GM18868 (cell line): ENCODE measurements around the gene PCDH11Y.
"Not testable (repeated sequence)": the region's sequence is repeated elsewhere in the genome, so short reads cannot be mapped to it uniquely, and the experiment has no call there.

ENCODE experiments used
- ATAC-seq: cut with Tn5 transposase; IDR thresholded peaks from one replicate; pipeline ENCODE4 v1.9.1; 2021; ENCODE audit warnings: mild to moderate bottlenecking, moderate library complexity; ENCODE audit not compliant: unreplicated experiment

Gene PCDH11Y

GRCh38 chrY:5000057-5000456 lies at the start of gene PCDH11Y:
Gene PCDH11Y (plus strand): TSS chrY:5000296. CDS start chrY:5057100, 56,804 bp downstream.
- not testable (repeated sequence) for ATAC-seq

GRCh38 chrY:4967894-4968293 lies 32.2 kb upstream of the PCDH11Y start:
- not testable (repeated sequence) for ATAC-seq

- ATAC-seq: peak; percentile 100
These were observed 8.2 kb upstream of the PCDH11Y start for GRCh38 chrY:4991743-4992400.

GRCh38 chrY:4994892-4995291 lies 5.2 kb upstream of the PCDH11Y start:
- peak; percentile 37 for ATAC-seq

GRCh38 chrY:5002476-5003184 lies 2.5 kb downstream of the PCDH11Y start:
- not testable (repeated sequence) for ATAC-seq

- not testable (repeated sequence) for ATAC-seq
These were observed 39.0 kb downstream of the PCDH11Y start for GRCh38 chrY:5038972-5039523.

- not testable (repeated sequence) for ATAC-seq
These were observed 82.9 kb downstream of the PCDH11Y start for GRCh38 chrY:5083017-5083416.

- ATAC-seq: not testable (repeated sequence)
These were observed 182.9 kb downstream of the PCDH11Y start for GRCh38 chrY:5182998-5183397.

- not testable (repeated sequence) for ATAC-seq
These were observed 215.0 kb downstream of the PCDH11Y start for GRCh38 chrY:5215116-5215515.

GRCh38 chrY:5324931-5325330 lies 324.8 kb downstream of the PCDH11Y start:
- ATAC-seq: not testable (repeated sequence)

GRCh38 chrY:5342220-5342619 lies 342.1 kb downstream of the PCDH11Y start:
- not testable (repeated sequence) for ATAC-seq

- ATAC-seq: not testable (repeated sequence)
These were observed 543.6 kb downstream of the PCDH11Y start for GRCh38 chrY:5543705-5544104.

GRCh38 chrY:5638589-5638988 lies 638.5 kb downstream of the PCDH11Y start:
- not testable (repeated sequence) for ATAC-seq

- ATAC-seq: not testable (repeated sequence)
These were observed 679.2 kb downstream of the PCDH11Y start for GRCh38 chrY:5679265-5679664.

GRCh38 chrY:5708727-5709126 lies 708.6 kb downstream of the PCDH11Y start:
- not testable (repeated sequence) for ATAC-seq

GRCh38 chrY:5709788-5710381 lies 709.8 kb downstream of the PCDH11Y start:
- not testable (repeated sequence) for ATAC-seq

- not testable (repeated sequence) for ATAC-seq
These were observed 761.3 kb downstream of the PCDH11Y start for GRCh38 chrY:5761403-5761802.

- not testable (repeated sequence) for ATAC-seq
These were observed 776.4 kb downstream of the PCDH11Y start for GRCh38 chrY:5776485-5776884.
